ENCODE data around the gene LY9.

Gene LY9

DNA sequence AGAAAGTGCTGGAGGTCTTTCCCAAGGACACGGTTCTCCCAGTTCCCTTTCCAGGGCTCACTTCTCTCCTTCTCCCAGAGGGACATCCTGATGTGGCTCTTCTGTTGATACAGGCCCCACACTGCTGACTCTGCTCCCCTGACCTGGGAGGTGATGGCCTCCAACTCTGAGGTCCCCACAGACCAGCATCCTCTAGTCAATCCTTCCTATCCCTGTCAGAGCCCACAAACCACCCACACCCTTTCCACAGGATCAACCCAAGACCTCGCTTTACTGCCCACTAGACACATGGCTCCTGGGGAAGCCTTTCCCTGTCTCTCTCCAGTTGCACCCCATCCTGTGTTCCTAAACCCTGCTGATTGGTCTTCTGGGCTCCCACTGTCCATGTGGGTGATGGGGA, 45.4 kb upstream of the LY9 start:
- Histone ChIP-seq H3K27me3 (replicated peaks) (no peaks in the 10 kb centered on the region), H3K4me3 (ENCODE audit: low read depth, low read length) (no peak overlapping the region), H3K36me3 (replicated peaks) (no peaks in the 10 kb centered on the region), H3K27ac (no peak overlapping the region)
- DNase-seq, result no peak
- in situ Hi-C loops (cut with HindIII; ENCODE audit: low pct_ligation_motif_present, low sequenced_read_pairs), result no loop called here
- TF ChIP-seq, protein P1, sequence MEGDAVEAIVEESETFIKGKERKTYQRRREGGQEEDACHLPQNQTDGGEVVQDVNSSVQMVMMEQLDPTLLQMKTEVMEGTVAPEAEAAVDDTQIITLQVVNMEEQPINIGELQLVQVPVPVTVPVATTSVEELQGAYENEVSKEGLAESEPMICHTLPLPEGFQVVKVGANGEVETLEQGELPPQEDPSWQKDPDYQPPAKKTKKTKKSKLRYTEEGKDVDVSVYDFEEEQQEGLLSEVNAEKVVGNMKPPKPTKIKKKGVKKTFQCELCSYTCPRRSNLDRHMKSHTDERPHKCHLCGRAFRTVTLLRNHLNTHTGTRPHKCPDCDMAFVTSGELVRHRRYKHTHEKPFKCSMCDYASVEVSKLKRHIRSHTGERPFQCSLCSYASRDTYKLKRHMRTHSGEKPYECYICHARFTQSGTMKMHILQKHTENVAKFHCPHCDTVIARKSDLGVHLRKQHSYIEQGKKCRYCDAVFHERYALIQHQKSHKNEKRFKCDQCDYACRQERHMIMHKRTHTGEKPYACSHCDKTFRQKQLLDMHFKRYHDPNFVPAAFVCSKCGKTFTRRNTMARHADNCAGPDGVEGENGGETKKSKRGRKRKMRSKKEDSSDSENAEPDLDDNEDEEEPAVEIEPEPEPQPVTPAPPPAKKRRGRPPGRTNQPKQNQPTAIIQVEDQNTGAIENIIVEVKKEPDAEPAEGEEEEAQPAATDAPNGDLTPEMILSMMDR (IDR thresholded peaks at IDR 0.05; ENCODE audit: low read depth, low read length, missing control alignments), result no peak

DNA sequence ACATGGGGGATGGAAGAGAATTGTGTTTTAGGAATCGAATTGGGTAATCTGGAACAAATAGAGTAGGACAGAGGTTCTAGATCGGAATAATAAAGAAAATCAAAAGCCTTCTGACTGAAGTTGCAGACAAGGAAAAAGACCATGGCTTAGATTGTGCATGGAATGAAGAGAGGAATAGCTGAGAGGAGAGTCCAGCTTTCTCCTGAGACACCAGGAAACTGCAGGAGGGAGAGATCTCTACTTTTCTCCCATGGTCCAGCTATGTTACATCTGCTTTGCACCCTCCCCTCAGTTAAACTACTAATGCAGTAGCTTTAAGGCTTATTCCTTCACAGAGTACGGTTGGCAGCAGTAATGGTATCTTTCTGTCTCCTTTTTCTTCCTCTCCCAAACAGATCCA, 43.6 kb upstream of the LY9 start:
- H3K27ac ChIP-seq, result no peak overlapping the region
- TF ChIP-seq, protein P1 (IDR thresholded peaks at IDR 0.05; ENCODE audit: low read depth, low read length, missing control alignments), result no peak
- no peak for DNase-seq
- H3K27me3 ChIP-seq (replicated peaks), result no peaks in the 10 kb centered on the region
- in situ Hi-C loops (cut with HindIII; ENCODE audit: low pct_ligation_motif_present, low sequenced_read_pairs), result no loop called here
- H3K36me3 ChIP-seq (replicated peaks), result no peaks in the 10 kb centered on the region
- H3K4me3 ChIP-seq (ENCODE audit: low read depth, low read length), result no peak overlapping the region

GRCh38 chr1:160752924-160753323, 43.0 kb upstream of the LY9 start:
- no peak for DNase-seq
- Histone ChIP-seq H3K27me3 (replicated peaks) (no peaks in the 10 kb centered on the region), H3K4me3 (ENCODE audit: low read depth, low read length) (no peak overlapping the region), H3K36me3 (replicated peaks) (no peaks in the 10 kb centered on the region), H3K27ac (no peak overlapping the region)
- in situ Hi-C loops (cut with HindIII; ENCODE audit: low pct_ligation_motif_present, low sequenced_read_pairs), result no loop called here
- TF ChIP-seq, protein P1 (IDR thresholded peaks at IDR 0.05; ENCODE audit: low read depth, low read length, missing control alignments), result no peak

GRCh38 chr1:160753594-160753993, 42.4 kb upstream of the LY9 start:
- in situ Hi-C loops (cut with HindIII; ENCODE audit: low pct_ligation_motif_present, low sequenced_read_pairs), result no loop called here
- DNase-seq, result no peak
- TF ChIP-seq, protein P1 (IDR thresholded peaks at IDR 0.05; ENCODE audit: low read depth, low read length, missing control alignments), result no peak
- Histone ChIP-seq H3K27ac (no peak overlapping the region), H3K27me3 (replicated peaks) (no peaks in the 10 kb centered on the region), H3K4me3 (ENCODE audit: low read depth, low read length) (no peak overlapping the region), H3K36me3 (replicated peaks) (no peaks in the 10 kb centered on the region)

DNA sequence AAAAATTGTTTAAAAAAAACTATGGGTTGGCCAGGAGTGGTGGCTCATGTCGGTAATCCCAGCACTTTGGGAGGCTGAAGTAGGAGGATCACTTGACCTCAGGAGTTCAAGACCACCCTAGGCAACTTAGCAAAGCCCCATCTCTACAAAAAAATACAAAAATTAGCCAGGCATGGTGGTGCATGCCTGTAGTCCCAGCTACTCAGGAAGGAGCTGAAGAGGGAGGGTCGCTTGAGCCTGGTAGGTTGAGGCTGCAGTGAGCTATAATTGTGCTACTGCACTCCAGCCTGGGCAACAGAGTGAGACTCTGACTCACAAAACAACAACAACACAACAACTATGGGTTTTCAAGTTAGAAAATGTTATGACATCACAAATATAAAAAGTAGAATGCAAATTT, 40.5 kb upstream of the LY9 start:
- Histone ChIP-seq H3K27ac (no peak overlapping the region), H3K4me3 (ENCODE audit: low read depth, low read length) (no peak overlapping the region), H3K36me3 (replicated peaks) (no peaks in the 10 kb centered on the region), H3K27me3 (replicated peaks) (no peaks in the 10 kb centered on the region)
- in situ Hi-C loops (cut with HindIII; ENCODE audit: low pct_ligation_motif_present, low sequenced_read_pairs), result no loop called here
- DNase-seq, result no peak
- TF ChIP-seq, protein P1 (IDR thresholded peaks at IDR 0.05; ENCODE audit: low read depth, low read length, missing control alignments), result no peak

Measured in brain microvascular endothelial cell (primary cell).